ENCODE data around the gene ANKRD33B. TPM values are rescaled to one million over a fixed set of nuclear protein-coding genes. Genes with fewer than 3 reads are reported as not detected.

Gene ANKRD33B
- total RNA-seq, 4 donors from 2014 or later, result 21.3 to 34.9 (median 30.5) TPM

DNA sequence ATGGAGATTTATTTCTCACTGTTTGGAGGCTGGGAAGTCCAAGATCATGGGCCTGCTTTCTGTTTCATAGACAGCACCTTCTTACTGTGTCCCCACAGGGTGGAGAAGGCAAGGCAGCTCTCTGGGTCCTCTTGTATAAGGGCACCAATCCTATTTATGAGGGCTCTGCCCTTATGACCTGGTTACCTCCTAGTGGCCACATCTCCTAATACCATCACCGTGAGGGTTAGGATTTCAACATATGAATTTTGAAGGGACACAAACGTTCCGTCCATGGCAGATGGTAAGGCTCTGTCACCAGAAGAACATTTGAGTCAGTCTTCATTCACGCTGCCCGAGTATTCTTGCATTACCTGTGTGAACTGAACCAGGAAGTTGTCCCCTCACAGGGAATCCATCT, 48.4 kb downstream of the ANKRD33B start:
- DNase-seq (ENCODE audit: low spot score in 2 of 2), result no peak
- 87 to 88% methylated on average over 5 of the region's 5 CpGs for WGBS, 2 donors
- H3K27ac ChIP-seq, result no peak overlapping the region
- H3K36me3 ChIP-seq, result no peaks in the 10 kb centered on the region
- H3K4me1 ChIP-seq, result peaks cover 0 to 28% (median 13%) of the 10 kb centered on the region in 4 donors
- no peaks in the 10 kb centered on the region for H3K27me3 ChIP-seq
- H3K4me3 ChIP-seq, result no peak overlapping the region
- H3K9me3 ChIP-seq, result no peaks in the 10 kb centered on the region
- TF ChIP-seq POLR2A (IDR thresholded peaks at IDR 0.05) (no peak), EP300 (IDR thresholded peaks at IDR 0.05) (no peak)
- TF ChIP-seq, protein P1, sequence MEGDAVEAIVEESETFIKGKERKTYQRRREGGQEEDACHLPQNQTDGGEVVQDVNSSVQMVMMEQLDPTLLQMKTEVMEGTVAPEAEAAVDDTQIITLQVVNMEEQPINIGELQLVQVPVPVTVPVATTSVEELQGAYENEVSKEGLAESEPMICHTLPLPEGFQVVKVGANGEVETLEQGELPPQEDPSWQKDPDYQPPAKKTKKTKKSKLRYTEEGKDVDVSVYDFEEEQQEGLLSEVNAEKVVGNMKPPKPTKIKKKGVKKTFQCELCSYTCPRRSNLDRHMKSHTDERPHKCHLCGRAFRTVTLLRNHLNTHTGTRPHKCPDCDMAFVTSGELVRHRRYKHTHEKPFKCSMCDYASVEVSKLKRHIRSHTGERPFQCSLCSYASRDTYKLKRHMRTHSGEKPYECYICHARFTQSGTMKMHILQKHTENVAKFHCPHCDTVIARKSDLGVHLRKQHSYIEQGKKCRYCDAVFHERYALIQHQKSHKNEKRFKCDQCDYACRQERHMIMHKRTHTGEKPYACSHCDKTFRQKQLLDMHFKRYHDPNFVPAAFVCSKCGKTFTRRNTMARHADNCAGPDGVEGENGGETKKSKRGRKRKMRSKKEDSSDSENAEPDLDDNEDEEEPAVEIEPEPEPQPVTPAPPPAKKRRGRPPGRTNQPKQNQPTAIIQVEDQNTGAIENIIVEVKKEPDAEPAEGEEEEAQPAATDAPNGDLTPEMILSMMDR (IDR thresholded peaks at IDR 0.05), result no peak

DNA sequence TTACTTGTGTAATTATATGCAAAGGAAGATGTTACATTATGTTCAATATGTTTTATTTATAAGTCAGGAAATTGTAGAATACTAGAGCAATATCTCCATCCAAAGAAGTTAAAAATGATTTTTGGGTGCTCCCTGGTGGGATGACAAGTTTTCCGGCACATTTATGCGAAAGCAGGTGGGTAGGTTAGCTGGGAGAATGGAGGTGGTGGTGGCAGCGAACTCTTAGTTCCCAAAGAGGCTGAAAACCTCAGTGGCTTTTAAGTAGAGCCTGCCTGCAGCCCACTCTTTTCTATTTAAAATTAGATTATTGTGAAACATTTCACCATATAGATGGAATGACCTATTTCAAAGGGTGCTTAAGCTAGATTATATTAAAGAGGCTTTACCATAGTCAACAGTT, 51.8 kb downstream of the ANKRD33B start:
- no peak for DNase-seq (ENCODE audit: low spot score in 2 of 2)
- Histone ChIP-seq H3K4me3 (no peak overlapping the region), H3K4me1 (peaks cover 0 to 11% (median 3%) of the 10 kb centered on the region in 4 donors), H3K36me3 (peaks cover 0 to 34% (median 0%) of the 10 kb centered on the region in 3 donors), H3K9me3 (no peaks in the 10 kb centered on the region), H3K27me3 (no peaks in the 10 kb centered on the region), H3K27ac (no peak overlapping the region)
- WGBS, 2 donors, result 94 to 99% methylated on average over 3 of the region's 3 CpGs
- TF ChIP-seq, protein P1 (IDR thresholded peaks at IDR 0.05), result no peak
- TF ChIP-seq POLR2A (IDR thresholded peaks at IDR 0.05) (no peak), EP300 (IDR thresholded peaks at IDR 0.05) (no peak)

DNA sequence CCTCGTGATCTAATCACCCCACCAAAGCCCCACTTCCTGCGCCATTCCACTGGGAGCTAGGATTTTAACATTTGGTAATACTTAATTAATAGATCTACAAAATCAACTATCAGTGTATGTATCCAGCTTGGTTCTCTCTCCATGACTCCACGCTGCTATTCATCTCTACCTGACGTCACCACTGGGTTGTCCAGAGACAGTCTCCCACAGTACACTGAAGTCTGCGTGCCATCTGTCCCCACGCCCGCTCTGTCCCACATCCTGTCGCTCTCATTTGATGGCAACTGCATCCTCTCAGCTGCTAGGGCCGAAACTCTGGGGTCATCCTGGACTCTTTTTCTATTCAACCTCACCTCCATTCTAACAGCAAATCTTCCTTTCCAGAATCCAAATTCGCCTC, 53.2 kb downstream of the ANKRD33B start:
- 90 to 93% methylated on average over 10 of the region's 10 CpGs for WGBS, 2 donors
- Histone ChIP-seq H3K4me3 (no peak overlapping the region), H3K36me3 (peaks cover 0 to 48% (median 0%) of the 10 kb centered on the region in 3 donors), H3K27ac (no peak overlapping the region), H3K4me1 (no peaks in the 10 kb centered on the region), H3K27me3 (no peaks in the 10 kb centered on the region), H3K9me3 (peaks cover 0 to 3% (median 0%) of the 10 kb centered on the region in 4 donors)
- no peak for TF ChIP-seq POLR2A (IDR thresholded peaks at IDR 0.05)
- TF ChIP-seq, protein P1 (IDR thresholded peaks at IDR 0.05), result no peak
- TF ChIP-seq EP300 (IDR thresholded peaks at IDR 0.05), result no peak
- DNase-seq (ENCODE audit: low spot score in 2 of 2), result no peak

DNA sequence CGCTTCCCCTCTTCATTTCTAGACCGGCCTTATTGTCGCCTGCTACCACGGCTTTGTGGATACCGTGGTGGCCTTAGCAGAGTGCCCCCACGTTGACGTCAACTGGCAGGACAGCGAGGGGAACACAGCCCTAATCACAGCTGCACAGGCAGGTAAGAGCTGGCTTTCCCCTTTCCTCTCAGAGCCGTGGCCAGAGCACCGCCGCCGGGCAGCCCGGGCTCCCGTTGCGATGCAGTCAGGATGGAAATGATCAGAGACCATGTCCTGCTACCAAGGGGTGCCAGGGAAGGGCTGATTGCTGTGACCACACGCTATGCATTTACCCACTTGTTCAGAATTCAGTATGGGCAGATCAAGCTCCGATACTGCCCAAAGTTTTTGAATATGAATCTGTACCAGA, 54.4 kb downstream of the ANKRD33B start:
- TF ChIP-seq, protein P1 (IDR thresholded peaks at IDR 0.05), result no peak
- no peak for TF ChIP-seq EP300 (IDR thresholded peaks at IDR 0.05)
- TF ChIP-seq POLR2A (IDR thresholded peaks at IDR 0.05), result no peak
- WGBS, 2 donors, result 97% methylated on average over 16 to 17 of the region's 17 CpGs
- no peaks in the 10 kb centered on the region for H3K27me3 ChIP-seq
- peaks cover 0 to 3% (median 0%) of the 10 kb centered on the region in 4 donors for H3K9me3 ChIP-seq
- H3K4me1 ChIP-seq, result peaks cover 0 to 5% (median 0%) of the 10 kb centered on the region in 4 donors
- DNase-seq (ENCODE audit: low spot score in 2 of 2), result no peak
- peaks cover 0 to 48% (median 0%) of the 10 kb centered on the region in 3 donors for H3K36me3 ChIP-seq
- no peak overlapping the region for H3K27ac ChIP-seq
- no peak overlapping the region for H3K4me3 ChIP-seq

DNA sequence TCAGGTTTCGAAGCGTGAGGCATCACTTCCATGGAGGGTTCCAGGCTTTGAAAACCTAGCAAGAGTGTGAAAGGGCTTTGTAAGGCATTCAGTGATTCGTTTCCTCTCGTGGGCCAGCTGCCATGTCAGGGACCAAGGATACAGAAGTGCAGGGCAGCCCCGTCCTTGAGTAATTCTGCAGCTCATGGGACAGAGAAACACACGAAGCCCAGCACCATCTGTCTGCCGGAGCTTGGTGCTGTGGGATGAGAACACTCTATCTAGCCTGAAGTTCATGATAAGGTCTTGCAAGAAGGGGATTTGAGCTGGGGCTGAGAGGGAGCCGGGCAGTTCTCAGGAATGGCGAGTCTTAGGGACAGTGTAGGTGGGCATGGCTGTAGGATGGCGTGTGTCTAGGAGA, 55.8 kb downstream of the ANKRD33B start:
- H3K36me3 ChIP-seq, result peaks cover 0 to 48% (median 0%) of the 10 kb centered on the region in 3 donors
- 84 to 93% methylated on average over 9 to 10 of the region's 10 CpGs for WGBS, 2 donors
- no peak for TF ChIP-seq POLR2A (IDR thresholded peaks at IDR 0.05)
- TF ChIP-seq EP300 (IDR thresholded peaks at IDR 0.05), result no peak
- TF ChIP-seq, protein P1 (IDR thresholded peaks at IDR 0.05), result no peak

More for the DNA sequence above, 55.8 kb downstream of the ANKRD33B start:
- Histone ChIP-seq H3K9me3 (peaks cover 0 to 3% (median 0%) of the 10 kb centered on the region in 4 donors), H3K4me3 (no peak overlapping the region), H3K27ac (no peak overlapping the region), H3K4me1 (peaks cover 0 to 17% (median 0%) of the 10 kb centered on the region in 4 donors), H3K27me3 (no peaks in the 10 kb centered on the region)
- DNase-seq (ENCODE audit: low spot score in 2 of 2), result no peak

Measured in tibial nerve (tissue), 4 donors.